Ishikawa (cell line): Measurements from ENCODE around the gene FBXO40.

Experiments
- CEBPB ChIP-seq: IDR thresholded peaks from 2 replicates; pipeline ENCODE4 v1.6.1; 2012
- CREB1 ChIP-seq: IDR thresholded peaks from 2 replicates; pipeline ENCODE4 v1.6.1; 2012; ENCODE audit warnings: low read depth
- EGR1 ChIP-seq: IDR thresholded peaks from 2 replicates; pipeline ENCODE4 v1.6.1; 2012
- EP300 ChIP-seq: IDR thresholded peaks from 2 replicates; pipeline ENCODE4 v1.6.1; 2012; ENCODE audit warnings: borderline replicate concordance
- FOXM1 ChIP-seq: IDR thresholded peaks from 2 replicates; pipeline ENCODE4 v1.6.1; 2012; ENCODE audit warnings: low read depth, borderline replicate concordance
- MAX ChIP-seq: IDR thresholded peaks from 2 replicates; pipeline ENCODE4 v1.6.1; 2012
- NFIC ChIP-seq: IDR thresholded peaks from 2 replicates; pipeline ENCODE4 v1.6.1; 2012
- RAD21 ChIP-seq: IDR thresholded peaks from 2 replicates; pipeline ENCODE4 v1.6.1; 2012; ENCODE audit warnings: low read depth
- REST ChIP-seq: IDR thresholded peaks from 2 replicates; pipeline ENCODE4 v1.6.1; 2012; ENCODE audit warnings: low read depth, mild to moderate bottlenecking
- TAF1 ChIP-seq: IDR thresholded peaks from 2 replicates; pipeline ENCODE4 v1.6.1; 2012; ENCODE audit warnings: low read depth, mild to moderate bottlenecking
- TCF12 ChIP-seq: IDR thresholded peaks from 2 replicates; pipeline ENCODE4 v1.6.1; 2012; ENCODE audit warnings: low read depth
- TEAD4 ChIP-seq: IDR thresholded peaks from 2 replicates; pipeline ENCODE4 v1.6.1; 2012
- USF1 ChIP-seq: IDR thresholded peaks from 2 replicates; pipeline ENCODE4 v1.6.1; 2012
- YY1 ChIP-seq: IDR thresholded peaks from 2 replicates; pipeline ENCODE4 v1.6.1; 2012; ENCODE audit warnings: low read depth
- ZBTB7A ChIP-seq: IDR thresholded peaks from 2 replicates; pipeline ENCODE4 v1.6.1; 2012; ENCODE audit warnings: low read depth

FBXO40 gene

GRCh38 chr3:121557426-121557934, 35.7 kb upstream of the FBXO40 start:
- TF ChIP-seq CEBPB (no peak), USF1 (no peak), REST (no peak), NFIC (no peak), RAD21 (no peak), CREB1 (no peak), EGR1 (no peak), TEAD4 (no peak), ZBTB7A (no peak), MAX (no peak), TCF12 (no peak), FOXM1 (no peak), TAF1 (no peak), EP300 (no peak), YY1 (no peak)

GRCh38 chr3:121562148-121562547, 31.0 kb upstream of the FBXO40 start:
- TF ChIP-seq NFIC = no peak
- TF ChIP-seq TEAD4 = no peak
- TF ChIP-seq ZBTB7A = no peak
- TF ChIP-seq EP300 = no peak
- no peak for TF ChIP-seq RAD21
- no peak for TF ChIP-seq USF1
- TF ChIP-seq YY1 = no peak
- TF ChIP-seq TCF12 = no peak

GRCh38 chr3:121566773-121567172, 26.4 kb upstream of the FBXO40 start:
- TF ChIP-seq EGR1 (no peak), TAF1 (no peak), CEBPB (no peak), YY1 (no peak), TCF12 (no peak), USF1 (no peak), NFIC (no peak), ZBTB7A (no peak), TEAD4 (no peak), REST (no peak), RAD21 (no peak), FOXM1 (no peak), MAX (no peak)

GRCh38 chr3:121567649-121568048, 25.5 kb upstream of the FBXO40 start, which contains the start of gene ARGFX:
Gene ARGFX, plus strand, starts transcription at chr3:121567949. Its CDS starts 2,765 bp downstream, at chr3:121570714.
- TF ChIP-seq YY1 (no peak), EGR1 (no peak), CEBPB (no peak), NFIC (no peak), ZBTB7A (no peak), TCF12 (no peak), CREB1 (no peak), USF1 (no peak), MAX (no peak)

- TF ChIP-seq YY1 = no peak
- no peak for TF ChIP-seq TEAD4
- no peak for TF ChIP-seq ZBTB7A
- TF ChIP-seq REST = no peak
- no peak for TF ChIP-seq EP300
- no peak for TF ChIP-seq USF1
- no peak for TF ChIP-seq TCF12
- no peak for TF ChIP-seq RAD21
- TF ChIP-seq CREB1 = no peak
- no peak for TF ChIP-seq EGR1
These were observed 18.7 kb upstream of the FBXO40 start for GRCh38 chr3:121574449-121574848.
